Activated CD8-positive, alpha-beta memory T cell treated with anti-CD3 and anti-CD28 coated beads for 24 hours (primary cell): ENCODE results near the gene NDUFA13.

Experiments used
- DNase-seq: peaks from one replicate; pipeline ENCODE4 v3.0.0-alpha.2; 2020

Gene NDUFA13

DNA sequence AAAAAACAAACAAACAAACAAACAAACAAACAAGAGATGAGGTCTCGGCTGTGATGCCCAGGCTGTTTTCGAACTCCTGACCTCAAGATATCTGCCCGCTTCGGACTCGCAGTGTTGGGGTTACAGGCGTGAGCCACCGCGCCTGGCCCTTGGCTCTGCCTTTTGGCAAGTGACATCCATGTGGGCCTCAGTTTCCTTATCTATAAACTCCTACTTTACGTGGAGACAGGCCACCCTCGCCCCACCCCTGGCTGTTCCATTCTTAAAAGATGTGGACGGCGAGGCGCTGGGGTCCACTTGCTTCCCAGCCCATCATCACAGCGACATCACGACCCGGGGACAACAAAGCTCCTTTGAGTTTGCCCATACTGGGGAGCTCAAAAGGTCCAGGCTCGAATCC is 2.3 kb upstream of the NDUFA13 start:
- no peak for DNase-seq

DNA sequence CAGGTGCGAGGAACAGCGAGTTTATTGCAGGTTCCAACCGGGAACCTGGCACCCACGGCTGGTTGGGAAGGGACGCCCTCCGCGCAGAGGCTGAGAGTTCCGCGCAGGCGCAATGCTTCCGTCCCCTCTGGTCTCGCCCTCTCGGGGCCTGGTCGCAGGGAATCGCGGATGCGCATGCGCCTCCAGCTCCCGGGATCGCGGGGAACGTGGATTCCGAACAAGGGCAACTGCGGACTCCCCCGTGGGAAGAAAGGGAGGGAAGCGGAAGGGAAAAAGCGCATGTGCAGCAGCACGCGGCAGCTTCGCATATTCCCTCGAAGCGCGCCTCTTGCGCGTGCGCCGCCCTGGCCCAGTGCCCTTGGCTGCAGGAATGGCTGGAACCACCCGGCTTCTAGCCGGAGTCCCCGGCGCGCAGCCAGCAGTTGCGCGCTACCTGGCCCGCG is 1.8 kb upstream of the NDUFA13 start:
- DNase-seq, result no peak

DNA sequence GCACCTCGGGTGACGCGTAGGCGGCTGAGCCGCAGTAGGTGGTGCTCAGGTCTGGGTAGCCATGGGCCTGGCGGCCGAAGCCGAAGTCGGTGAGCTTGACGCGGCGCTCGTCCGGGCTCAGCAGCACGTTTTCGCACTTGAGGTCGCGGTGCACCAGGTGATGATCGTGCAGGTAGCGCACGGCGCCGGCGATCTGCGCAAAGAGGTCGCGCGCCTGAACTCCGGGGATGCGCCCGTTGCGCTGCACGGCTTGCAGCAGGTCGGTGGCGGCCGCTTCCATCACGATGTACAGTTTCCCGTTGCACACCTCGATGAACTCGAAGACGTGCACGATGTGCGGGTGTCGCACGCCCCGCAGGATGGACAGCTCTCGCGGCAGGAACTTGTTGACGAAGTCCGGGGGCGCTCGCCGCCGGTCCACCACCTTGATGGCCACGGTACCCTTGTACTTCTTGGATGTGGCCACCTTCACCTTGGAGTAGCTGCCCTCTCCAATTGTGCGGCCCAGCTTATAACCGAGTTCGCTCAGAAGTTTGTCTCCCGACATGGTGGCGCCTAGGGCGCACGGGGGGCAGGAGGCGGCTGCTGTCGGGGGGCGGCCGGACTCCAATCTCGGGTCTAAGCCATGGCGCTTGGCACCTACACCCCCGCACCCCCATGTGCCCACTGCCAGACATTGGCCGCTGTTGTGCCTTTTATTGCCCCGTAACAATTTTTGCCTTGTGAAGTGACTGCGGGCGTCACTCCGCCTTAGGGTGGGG is 964 bp upstream of the NDUFA13 start, which contains the start of gene TSSK6:
Gene TSSK6, minus strand, starts transcription at position 668 of the 761 bp plus-strand sequence. Its CDS starts 121 bp downstream, at position 547.
- no peak for DNase-seq

DNA sequence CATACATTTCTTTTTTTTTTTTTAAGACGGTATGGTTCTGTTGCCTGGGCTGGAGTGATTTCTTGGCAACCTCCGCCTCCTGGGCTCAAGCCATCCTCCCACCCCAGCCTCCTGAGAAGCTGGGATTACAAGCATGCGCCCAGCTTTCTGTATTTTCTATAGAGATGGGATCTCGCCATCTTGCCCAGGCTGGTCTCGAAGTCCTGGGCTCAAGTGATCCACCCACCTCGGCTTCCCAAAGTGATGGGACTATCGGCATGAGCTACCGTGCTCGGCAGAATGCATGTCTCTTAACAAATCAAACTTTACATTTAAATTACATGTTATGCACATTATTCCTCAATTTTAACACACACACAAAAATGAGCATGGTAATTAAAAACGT is 1.2 kb downstream of the NDUFA13 start:
- no peak for DNase-seq

DNA sequence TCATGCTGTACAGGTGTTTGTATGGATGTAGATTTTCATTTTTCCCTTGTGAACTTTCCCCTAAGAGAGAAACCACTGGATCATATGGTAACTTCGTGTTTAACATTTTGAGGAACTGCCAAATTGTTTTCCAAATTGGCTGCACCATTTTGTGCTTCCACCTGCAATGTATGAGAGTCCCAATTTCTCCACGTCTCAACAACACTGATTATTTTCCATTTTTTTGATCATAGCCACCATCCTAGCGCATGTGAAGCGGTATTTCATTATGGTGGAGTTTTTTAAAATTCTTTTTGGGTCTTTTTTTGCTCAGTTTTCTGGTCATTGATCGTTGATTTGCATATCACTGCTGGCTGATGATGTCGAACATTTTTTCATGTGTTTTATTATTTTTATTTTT is 5.0 kb downstream of the NDUFA13 start:
- DNase-seq, result no peak

DNA sequence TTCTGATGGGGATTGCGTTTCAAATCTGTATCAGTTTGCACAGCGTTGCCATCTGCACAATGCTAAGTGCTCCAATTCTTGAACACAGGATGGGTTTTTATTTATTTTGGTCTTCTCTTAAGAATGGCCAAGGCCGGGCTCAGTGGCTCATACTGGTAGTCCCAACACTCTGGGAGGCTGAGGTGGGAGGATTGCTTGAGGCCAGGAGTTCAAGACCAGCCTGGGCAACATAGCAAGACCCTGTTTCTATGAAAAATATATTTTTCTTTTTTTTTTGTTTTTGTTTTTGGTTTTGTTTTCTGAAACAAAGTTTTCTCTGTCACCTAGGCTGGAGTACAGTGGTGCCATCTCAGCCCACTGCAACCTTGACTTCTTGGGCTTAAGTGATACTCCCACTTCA is 7.2 kb downstream of the NDUFA13 start:
- DNase-seq, result no peak

DNA sequence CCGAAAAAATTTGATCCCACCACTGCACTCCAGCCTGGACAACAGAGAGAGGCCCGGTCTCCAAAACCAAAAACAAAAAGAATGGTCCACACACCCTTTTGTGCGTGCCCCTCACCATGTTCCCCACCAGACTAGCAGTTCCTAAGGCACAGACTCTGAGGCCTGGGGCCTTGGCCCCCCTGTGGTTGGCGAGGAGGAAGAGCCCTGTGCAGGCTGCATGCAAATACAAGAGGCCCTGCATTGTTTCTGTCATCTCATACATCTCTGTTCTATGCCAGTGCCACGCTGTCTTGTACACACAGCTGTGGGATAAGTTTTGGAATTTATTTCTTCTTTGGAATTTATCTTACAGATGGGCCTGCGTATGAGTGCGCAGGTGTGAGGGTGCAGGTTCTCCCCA is 8.0 kb downstream of the NDUFA13 start:
- DNase-seq, result no peak

DNA sequence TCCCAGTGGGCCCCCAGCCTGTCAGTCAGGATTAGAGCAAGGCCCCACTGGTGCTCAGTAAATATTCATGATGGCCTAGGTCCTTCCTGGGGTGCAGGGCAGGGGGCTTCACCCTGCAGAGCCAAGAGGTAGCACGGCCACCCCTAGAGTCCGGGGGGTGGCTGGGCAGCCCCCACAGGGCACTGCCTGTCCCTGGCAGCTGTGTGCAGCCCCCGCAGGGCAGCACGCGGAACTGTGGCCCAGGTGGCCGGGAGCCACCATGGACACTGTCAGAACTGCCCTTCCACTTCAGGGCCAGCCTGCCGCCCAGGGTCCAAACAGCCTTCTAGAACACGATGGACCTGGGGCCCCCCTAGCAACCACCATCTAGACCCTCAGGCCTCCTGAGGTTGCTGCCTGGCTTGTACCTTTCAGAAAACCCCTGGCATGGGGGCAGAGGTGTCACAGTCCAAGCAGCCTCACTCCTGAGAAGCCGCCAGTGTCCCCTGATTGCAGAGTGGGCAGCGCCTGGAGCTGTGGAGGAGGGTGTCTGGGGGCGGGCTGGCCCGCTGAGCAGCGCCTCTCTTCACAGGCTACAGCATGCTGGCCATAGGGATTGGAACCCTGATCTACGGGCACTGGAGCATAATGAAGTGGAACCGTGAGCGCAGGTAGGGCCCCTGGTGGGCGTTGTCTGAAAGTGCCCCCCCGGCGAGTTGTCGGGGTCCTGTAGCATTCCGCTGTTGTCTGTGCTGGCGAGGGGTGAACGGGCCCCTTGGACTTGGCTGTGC is 9.8 kb downstream of the NDUFA13 start:
- DNase-seq, result no peak

DNA sequence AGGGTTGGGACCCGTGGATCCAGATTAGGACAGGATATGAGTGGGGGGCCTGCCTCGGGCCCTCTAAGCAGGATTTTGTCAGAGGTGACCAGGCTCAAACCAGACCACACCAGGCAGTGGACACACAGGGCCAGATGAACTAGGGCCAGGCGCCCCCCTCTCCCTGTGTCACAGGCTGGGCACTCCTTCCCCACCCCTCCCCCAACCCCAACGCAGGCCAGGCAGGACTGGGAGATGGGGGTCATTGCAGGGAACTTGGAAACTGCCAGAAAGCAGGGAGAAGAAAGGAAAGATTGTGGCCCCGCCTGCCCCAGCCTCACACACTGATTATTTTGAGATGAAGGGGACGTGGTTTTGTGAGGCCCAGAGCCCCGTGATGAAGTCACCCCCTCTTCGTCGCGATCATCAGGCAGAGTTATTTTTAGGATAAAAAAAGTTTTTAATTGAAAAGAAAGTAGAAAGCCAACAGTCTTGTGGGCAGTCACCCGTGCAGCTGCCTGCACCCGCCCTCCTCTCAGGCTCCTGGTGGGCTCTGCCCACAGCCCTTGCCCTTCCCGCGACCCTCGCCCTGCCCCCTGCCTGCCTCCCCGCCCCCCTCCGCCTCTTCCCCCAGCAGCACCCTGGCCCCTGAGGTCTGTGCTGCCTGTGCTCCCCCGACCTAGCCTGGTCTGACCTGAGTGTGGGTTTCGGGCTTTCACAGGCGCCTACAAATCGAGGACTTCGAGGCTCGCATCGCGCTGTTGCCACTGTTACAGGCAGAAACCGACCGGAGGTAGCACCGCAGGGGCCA is 10.8 kb downstream of the NDUFA13 start:
- DNase-seq, result no peak

DNA sequence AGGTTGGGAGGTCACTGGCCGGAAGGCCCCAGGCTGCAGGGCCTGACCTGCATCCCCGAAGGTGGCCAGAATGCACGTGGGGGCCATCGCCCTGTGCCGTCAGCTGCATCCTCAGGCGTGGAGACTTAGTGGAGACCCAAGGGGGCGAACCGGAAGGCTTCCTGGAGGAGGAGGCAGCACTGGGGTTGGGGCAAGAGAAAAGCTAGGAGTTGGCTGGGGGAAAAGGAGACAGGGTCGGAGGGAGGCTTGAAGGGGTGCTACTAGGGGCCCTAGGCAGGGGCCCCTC is 11.3 kb downstream of the NDUFA13 start:
- no peak for DNase-seq

DNA sequence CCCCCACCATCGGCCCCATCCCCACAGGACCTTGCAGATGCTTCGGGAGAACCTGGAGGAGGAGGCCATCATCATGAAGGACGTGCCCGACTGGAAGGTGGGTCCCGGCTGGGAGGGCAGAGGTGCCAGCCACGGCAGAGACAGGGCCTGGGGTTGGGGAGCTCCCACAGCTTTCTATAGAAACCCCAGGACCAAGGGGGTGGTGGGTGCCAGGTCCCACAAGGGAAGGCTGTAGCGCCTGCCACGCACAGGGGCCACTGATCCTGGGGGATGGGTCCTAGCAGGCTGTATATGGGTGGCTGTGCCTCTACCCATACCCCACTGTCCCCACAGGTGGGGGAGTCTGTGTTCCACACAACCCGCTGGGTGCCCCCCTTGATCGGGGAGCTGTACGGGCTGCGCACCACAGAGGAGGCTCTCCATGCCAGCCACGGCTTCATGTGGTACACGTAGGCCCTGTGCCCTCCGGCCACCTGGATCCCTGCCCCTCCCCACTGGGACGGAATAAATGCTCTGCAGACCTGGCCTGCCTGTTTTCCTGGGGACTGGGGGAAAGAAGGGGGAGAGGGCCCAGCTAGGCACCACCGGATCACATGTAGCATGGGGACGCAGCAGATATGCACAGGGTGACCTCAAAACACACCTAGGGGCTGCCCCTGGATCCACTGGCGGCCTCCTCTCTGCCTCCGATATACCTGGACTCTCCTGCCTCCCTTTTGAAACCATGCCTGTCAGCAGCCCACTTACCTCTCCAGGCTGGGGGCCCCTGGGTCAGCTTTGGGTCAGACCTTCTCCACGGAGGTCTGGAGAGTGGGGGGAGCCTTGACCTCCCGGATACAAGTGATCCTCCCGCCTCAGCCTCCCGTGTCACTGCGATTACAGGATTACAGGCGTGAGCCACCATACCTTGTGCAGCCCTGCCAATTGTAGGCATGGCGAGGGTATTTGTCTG is 11.9 kb downstream of the NDUFA13 start:
- DNase-seq, result no peak

DNA sequence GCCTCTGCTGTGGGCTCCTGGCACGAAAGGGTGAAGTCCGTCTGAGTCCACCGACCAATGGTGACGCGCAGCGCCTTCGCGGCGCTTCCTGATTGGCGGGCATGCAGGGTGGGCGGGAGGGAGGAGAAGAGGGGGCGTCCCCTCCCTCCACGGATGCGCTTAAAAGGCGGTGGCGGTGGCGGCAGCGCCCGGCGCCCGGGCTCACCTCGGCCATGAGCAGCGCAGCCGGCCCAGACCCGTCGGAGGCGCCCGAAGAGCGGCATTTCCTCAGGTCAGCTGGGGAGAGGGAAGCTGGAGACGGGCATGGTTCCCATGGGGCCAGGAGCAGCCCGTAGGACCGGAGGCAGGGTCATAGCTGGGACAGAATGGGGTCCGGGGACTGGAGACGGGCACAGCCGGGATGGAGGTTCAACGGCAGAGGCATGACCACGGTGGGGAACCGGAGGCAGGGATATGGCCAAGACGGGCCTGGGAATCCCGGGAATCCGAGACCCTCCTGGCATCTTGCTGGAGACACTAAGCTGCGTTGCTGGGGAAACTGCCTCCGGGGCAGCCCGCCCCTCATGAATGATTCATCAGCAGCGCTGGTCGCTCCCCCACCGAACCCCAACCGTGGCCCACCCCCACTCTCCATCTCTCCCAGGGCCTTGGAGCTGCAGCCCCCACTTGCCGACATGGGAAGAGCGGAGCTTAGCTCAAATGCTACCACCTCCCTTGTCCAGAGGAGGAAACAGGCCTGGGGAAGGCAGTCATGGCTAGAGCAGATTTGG is 12.9 kb downstream of the NDUFA13 start, which contains the start of gene YJEFN3:
Gene YJEFN3, plus strand, starts transcription at position 191 of the 770 bp plus-strand sequence. Its CDS starts 22 bp downstream, at position 213.
- DNase-seq, result no peak

DNA sequence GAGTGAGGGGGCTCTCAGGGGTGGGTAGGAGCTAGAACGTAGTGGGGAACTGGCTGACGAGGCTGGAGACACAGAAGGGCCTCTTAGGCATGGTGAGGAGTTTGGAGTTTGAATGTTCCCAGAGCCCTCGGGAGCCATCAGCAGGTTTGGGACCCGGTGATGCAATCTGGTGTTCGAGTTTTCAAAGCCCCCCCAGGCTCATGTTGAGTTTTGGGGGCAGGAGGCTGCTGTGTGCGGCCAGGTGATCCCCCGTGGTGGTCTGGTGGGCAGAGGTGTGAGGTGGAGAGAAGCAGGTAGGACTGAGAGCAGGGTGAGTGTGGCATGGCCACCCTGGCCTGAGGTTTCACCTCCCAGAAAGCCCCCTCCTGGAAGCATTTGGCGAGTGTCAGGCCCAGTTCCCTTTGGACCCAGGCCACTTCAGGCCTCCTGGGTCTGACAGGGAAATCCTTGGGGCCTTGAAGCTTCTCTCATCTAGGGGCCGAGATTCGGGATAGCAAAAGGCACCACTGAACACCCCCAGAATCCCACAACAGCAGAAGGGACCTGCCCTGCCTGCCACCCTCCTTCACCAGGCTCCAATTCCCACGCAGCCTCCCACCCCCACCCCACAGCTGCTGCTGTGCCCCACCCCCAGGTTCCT is 13.9 kb downstream of the NDUFA13 start:
- no peak for DNase-seq

DNA sequence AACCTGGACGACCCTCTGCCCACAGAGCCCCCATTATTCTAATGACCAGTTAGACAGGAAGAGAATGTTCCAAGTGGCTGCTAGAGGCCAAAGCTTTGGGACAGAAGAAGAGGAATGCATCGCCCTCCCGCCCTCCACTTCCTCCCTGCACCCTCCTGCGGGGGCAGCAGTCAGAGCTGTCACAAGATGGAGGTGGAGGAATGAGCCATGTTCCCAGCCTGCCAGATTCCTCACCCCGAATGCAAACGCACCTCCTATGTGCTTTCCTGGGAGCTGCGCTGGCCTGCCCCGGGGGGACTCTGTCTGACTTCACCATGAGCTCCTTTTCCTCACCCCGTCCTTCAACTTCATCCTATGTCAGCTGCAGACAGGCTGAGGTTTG is 14.4 kb downstream of the NDUFA13 start:
- DNase-seq, result no peak

DNA sequence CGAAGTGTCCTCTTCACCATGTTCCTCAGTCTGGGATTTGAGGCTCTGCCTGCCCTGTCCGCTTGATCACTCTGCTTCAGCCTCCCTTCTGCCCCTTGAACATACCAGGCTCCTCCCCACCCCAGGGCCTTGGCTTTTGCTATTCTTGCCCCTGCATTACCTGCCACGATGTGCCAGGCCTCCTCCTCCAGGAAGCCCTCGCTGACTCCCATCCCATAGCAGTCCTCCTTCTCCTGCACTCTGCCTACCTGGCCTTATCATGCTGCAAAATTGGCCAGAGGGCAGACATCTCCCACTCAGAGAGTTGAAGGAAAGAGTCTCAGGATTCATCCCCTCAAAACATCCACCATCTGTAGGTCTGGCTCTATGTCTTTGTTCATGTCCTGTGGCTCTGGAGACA is 14.9 kb downstream of the NDUFA13 start:
- no peak for DNase-seq

DNA sequence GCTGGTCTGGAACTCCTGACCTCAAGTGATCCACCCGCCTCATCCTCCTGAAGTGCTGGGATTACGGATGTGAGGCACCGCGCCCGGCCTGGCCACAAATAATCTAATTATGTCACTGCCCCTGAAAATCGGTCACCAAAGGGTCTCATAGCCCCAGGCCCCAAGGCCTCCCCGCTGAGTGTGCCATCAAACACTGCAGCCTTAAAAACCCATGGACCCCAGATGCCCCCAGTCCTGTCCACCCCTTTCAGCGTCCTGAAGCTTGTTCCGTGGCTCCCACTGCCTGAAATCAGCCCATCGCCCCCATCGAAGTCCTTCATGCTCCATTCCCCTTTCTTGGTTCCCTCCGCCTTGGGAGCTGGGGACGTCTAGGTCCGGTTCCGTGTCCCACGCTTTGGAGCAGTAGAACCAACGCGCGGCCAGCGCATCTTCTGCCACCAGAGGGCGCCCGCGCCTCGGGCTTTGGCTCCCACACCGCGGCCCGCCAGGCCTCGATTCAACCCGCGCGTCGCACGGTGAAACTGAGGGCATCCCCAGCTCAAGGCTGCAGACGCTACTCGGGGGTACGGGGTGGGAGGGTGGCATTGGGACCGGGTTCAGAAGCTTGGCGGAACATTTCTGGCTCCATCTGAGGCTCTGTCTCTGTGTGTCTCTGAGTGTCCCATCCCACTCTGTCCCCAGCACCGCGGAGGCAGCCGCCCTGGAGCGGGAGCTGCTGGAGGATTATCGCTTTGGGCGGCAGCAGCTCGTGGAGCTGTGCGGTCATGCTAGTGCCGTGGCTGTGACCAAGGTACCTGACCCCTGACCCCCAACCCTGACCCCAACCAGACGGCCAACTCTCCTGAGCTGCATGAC is 16.2 kb downstream of the NDUFA13 start:
- peak; percentile 96 for DNase-seq

DNA sequence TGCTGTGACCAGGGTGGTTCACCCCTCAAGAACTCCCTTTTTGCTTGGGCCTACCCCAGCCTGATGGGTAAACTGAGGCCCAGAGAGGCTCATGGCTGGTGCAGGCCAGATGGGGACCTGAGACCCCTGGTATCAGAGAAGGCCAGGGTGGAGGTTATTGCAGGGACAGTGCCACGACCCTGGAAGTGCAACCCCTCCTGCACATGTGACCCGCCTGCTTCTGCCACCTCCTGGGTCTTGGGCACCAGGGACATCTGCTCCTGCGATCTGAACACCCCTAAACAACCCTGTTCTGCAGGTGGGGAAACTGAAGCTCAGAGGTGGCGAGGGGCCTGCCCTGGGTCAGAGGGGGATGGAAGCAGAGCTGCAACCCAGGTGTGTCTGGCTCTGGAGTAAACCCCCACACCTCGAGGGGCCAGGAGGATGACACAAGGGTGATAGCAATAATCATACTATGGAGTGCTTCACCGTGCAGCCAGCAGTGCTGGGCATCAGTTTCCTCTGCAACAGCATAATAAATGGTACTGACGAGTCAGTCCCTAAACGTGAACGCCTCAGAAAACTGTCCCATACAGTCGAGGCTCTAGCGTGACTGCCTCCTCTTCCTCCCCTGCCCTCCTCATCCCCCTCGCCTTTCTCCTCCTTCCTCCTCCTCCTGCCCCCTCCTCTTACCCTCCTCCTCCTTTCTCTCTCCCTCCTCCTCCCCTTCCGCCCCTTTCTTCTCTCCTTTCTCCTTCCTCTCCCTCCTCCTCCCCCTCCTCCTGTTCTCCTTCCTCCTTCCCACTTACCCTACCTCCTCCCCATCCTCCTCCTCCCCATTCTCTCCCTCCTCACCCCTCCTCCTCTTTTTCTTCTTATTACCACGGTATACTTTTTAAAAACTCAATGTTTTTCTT is 17.0 kb downstream of the NDUFA13 start:
- no peak for DNase-seq

DNA sequence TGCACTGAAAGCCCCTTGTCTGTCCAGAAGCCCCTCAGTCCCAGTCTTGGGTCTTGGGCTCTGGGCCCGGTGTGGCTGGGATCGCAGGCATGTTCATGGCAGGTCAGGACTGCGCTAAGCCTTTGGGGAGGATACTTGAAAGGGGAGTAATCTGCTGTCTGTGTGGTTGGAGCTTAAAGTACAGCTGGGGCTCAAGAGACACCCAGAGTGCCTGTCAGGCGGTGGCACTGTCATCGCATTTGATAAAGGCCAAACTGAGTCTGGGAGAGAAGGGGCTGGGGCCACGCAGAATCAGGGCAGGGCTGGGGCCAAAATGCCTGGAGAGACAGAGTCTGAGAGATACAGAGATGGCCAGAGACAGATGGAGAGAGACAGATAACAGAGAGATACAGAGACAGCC is 17.8 kb downstream of the NDUFA13 start:
- DNase-seq, result no peak
